ENCODE measurements around the gene SH2B2. TPM values are rescaled to one million over a fixed set of nuclear protein-coding genes. Genes with fewer than 3 reads are reported as not detected.
"Not testable (repeated sequence)": the region's sequence is repeated elsewhere in the genome, so short reads cannot be mapped to it uniquely, and the experiment has no call there.

The SH2B2 gene
- total and polyA plus RNA-seq, 2 experiments from 2014 or later, result 13.1 to 17.4 TPM

DNA sequence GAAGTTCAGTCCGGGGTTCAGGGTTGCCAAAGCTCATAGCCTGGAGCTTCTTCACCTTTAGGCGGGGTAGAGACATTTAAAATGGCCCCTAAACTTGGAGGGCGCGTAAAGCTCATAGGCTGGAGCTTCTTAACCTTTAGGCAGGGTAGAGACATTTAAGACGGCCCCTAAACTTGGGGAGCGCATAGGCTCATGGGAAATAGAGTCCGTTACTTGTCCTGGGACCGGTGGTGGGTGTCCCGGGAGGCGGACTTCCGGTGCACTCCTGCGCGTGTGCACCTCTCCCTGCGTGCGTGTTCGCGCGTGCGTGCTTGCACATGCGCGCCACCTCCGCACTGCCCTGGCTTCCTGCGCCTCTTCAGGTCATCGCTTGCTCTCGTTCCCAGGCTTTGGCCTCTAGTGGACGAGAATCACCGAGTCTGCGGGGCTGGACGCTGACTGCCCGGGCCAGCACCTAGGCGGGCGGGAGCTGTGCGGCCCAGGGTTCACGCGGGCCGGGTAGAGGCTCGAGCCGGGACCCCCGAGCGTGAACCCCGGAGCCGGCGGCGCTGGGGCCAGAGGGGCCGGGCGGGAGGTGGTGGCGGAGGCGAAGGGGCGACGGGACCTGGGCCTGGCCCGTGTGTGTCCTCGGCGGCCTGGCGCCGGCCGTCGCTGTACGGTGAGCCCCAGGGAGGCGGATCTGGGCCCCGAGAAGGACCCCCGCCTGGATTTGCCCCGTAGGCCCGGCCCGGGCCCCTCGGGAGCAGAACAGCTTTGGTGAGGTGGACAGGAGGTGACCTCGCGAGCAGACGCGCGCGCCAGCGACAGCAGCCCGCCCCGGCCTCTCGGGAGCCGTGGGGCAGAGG is 77.1 kb downstream of the SH2B2 start:
- not testable (repeated sequence) for H3K36me3 ChIP-seq; H3K27me3 ChIP-seq; H3K9me3 ChIP-seq (ENCODE audit: low read depth); H3K4me1 ChIP-seq (ENCODE audit: low read depth)
- TF ChIP-seq, protein P1, sequence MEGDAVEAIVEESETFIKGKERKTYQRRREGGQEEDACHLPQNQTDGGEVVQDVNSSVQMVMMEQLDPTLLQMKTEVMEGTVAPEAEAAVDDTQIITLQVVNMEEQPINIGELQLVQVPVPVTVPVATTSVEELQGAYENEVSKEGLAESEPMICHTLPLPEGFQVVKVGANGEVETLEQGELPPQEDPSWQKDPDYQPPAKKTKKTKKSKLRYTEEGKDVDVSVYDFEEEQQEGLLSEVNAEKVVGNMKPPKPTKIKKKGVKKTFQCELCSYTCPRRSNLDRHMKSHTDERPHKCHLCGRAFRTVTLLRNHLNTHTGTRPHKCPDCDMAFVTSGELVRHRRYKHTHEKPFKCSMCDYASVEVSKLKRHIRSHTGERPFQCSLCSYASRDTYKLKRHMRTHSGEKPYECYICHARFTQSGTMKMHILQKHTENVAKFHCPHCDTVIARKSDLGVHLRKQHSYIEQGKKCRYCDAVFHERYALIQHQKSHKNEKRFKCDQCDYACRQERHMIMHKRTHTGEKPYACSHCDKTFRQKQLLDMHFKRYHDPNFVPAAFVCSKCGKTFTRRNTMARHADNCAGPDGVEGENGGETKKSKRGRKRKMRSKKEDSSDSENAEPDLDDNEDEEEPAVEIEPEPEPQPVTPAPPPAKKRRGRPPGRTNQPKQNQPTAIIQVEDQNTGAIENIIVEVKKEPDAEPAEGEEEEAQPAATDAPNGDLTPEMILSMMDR (IDR thresholded peaks at IDR 0.05; ENCODE audit: low read depth, low read length), result peak; percentile 7
- DNase-seq (ENCODE audit: low read depth in 1 of 2, low spot score in 1 of 2), result peak; percentile 97 to 99
- Histone ChIP-seq H3K4me3 (peak overlapping the region; percentile 89), H3K27ac (peak overlapping the region; percentile 98)

DNA sequence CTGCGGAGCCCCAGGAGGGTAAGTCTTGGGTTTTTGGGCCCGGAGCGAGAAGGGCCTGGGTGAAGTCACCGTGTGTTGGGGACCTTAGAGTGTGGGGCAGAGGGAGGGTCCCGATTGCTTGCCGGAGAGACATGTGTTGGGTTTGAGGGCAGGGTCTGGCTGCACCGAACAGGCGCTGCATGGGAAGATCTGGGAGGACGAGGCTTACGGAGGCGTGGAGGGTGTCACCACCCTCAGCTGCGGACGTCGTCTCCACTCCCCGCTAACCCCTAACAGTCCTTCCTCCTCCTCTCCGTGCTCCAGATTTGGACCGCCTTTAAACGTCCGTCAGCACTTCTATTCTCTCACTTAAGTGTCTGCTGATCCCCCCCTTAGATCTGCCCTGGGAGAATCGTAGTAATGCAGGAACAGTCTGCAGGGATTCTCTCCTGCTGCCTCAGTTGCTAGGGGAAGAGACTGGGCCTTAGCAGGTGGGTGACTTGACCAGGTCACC is 77.8 kb downstream of the SH2B2 start:
- H3K27me3 ChIP-seq; H3K36me3 ChIP-seq; H3K9me3 ChIP-seq (ENCODE audit: low read depth); H3K4me1 ChIP-seq (ENCODE audit: low read depth); DNase-seq (ENCODE audit: low read depth in 1 of 2, low spot score in 1 of 2): not testable (repeated sequence)
- Histone ChIP-seq H3K27ac (peak overlapping the region; percentile 98), H3K4me3 (peak overlapping the region; percentile 89)

DNA sequence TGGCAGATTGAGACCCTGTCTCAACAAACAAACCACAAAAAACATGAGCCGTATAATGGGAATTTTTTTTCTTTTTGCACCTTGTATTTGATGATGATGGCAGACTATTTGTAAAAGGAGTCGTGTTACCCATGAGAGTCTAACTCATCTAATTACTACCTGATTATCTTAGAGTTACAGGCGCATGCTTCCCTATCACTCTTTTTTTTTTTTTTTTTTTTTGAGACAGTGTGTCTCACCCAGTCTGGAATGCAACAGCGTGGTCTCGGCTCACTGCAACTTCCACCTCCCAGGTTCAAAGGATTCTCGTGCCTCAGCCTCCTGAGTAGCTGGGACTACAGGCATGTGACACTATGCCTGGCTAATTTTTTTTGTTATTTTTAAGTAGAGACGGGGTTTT is 78.7 kb downstream of the SH2B2 start:
- H3K27me3 ChIP-seq; H3K4me3 ChIP-seq; H3K9me3 ChIP-seq (ENCODE audit: low read depth); H3K27ac ChIP-seq; H3K4me1 ChIP-seq (ENCODE audit: low read depth); H3K36me3 ChIP-seq; DNase-seq (ENCODE audit: low read depth in 1 of 2, low spot score in 1 of 2): not testable (repeated sequence)

DNA sequence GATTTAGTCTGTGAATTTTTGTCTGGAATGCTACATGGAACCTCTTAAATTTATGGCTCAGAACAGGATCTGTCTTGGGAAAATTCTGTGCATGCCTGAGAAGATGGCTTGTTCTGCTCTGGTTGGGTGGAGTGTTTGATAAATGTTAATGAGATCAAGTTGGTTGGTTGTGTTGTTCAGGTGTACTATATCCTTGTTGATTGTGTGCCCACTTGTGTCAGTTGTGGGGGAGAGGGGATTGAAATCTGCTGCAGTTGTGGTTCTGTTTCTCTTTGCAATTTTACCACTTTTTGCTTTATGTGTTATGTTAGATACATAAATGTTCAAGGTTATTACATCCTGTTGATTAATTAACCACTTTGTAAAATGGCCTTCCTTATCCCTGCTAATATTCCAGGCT is 83.4 kb downstream of the SH2B2 start:
- not testable (repeated sequence) for H3K9me3 ChIP-seq (ENCODE audit: low read depth); H3K27me3 ChIP-seq; H3K4me3 ChIP-seq; DNase-seq (ENCODE audit: low read depth in 1 of 2, low spot score in 1 of 2); H3K36me3 ChIP-seq; H3K27ac ChIP-seq; H3K4me1 ChIP-seq (ENCODE audit: low read depth)

Other genes with a start within 250 kb of the SH2B2 start
- 0.18 TPM in 1 of 2 replicates, not detected in the other for gene SPDYE6, start 69.6 kb downstream of the SH2B2 start, total RNA-seq
- 2.2 and 2.4 TPM in 2 replicates for gene SPDYE6, start 69.6 kb downstream of the SH2B2 start, polyA plus RNA-seq
- gene PRKRIP1, start 109.5 kb downstream of the SH2B2 start, total RNA-seq, result 46.9 and 60.1 TPM in 2 replicates
- 60.0 and 76.3 TPM in 2 replicates for gene PRKRIP1, start 109.5 kb downstream of the SH2B2 start, polyA plus RNA-seq
- gene ORAI2, start 146.7 kb downstream of the SH2B2 start, total RNA-seq, result 20.4 and 31.0 TPM in 2 replicates
- gene ORAI2, start 146.7 kb downstream of the SH2B2 start, polyA plus RNA-seq, result 23.0 and 25.5 TPM in 2 replicates
- 31.8 and 82.4 TPM in 2 replicates for gene ALKBH4, start 178.0 kb downstream of the SH2B2 start, total RNA-seq
- 26.7 and 31.7 TPM in 2 replicates for gene ALKBH4, start 178.0 kb downstream of the SH2B2 start, polyA plus RNA-seq
- gene LRWD1, start 178.1 kb downstream of the SH2B2 start, total RNA-seq, result 34.9 and 46.0 TPM in 2 replicates
- gene LRWD1, start 178.1 kb downstream of the SH2B2 start, polyA plus RNA-seq, result 26.8 and 27.6 TPM in 2 replicates
- 31.8 and 65.3 TPM in 2 replicates for gene POLR2J, start 192.1 kb downstream of the SH2B2 start, total RNA-seq
- 92.3 and 121 TPM in 2 replicates for gene POLR2J, start 192.1 kb downstream of the SH2B2 start, polyA plus RNA-seq
- gene RASA4B, start 230.9 kb downstream of the SH2B2 start, total RNA-seq, result 4.7 and 15.1 TPM in 2 replicates
- 8.5 and 15.1 TPM in 2 replicates for gene RASA4B, start 230.9 kb downstream of the SH2B2 start, polyA plus RNA-seq